Adrenal gland (tissue), 5 donors: ENCODE measurements around the gene DDTL.
"Not testable (repeated sequence)": the region's sequence is repeated elsewhere in the genome, so short reads cannot be mapped to it uniquely, and the experiment has no call there.

Experiments
- POLR2A ChIP-seq, 2 donors: fragments of 450-650 bp; IDR thresholded peaks; one replicate each; pipeline ENCODE4 v1.6.1; 2017; ENCODE audit warnings: antibody characterized with exemption in 2 of 2, mild to moderate bottlenecking in 2 of 2, moderate library complexity in 1 of 2
- TF ChIP-seq, protein P1 (sequence below), 6 experiments: fragments of 450-650 bp in 4 of 6; fragments of 200-600 bp in 2 of 6; sonication (generic) in 1 of 6; IDR thresholded peaks; 1 replicate in 5 of 6; 2 replicates in 1 of 6; pipeline versions ENCODE4 v1.5.1 to v1.8.0; 2016 to 2021; ENCODE audit warnings: antibody characterized with exemption in 6 of 6, mild to moderate bottlenecking in 2 of 6, moderate library complexity in 1 of 6
- donor health status: DM: no; HTN: no; CAD: no.

DNA sequence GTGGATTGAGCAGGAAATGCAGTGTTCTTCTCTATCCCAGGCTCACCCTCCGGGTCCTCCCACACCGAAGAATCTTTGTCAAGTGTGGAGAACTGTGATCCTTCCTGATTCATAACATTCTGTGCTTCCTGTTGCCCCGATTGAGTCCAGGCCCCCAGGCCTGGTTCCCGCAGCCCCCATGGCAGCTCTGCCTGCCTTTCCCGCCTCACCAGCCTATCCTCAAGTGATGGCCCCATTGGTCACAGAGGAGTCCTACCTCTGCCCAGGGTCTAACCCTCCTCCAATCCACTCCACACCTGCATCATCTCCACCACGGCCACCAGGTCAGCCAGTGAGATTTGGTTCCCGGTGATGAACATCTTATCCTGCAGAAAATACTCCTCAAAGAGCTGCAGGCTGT, 33.1 kb downstream of the DDTL start:
- TF ChIP-seq, protein P1, sequence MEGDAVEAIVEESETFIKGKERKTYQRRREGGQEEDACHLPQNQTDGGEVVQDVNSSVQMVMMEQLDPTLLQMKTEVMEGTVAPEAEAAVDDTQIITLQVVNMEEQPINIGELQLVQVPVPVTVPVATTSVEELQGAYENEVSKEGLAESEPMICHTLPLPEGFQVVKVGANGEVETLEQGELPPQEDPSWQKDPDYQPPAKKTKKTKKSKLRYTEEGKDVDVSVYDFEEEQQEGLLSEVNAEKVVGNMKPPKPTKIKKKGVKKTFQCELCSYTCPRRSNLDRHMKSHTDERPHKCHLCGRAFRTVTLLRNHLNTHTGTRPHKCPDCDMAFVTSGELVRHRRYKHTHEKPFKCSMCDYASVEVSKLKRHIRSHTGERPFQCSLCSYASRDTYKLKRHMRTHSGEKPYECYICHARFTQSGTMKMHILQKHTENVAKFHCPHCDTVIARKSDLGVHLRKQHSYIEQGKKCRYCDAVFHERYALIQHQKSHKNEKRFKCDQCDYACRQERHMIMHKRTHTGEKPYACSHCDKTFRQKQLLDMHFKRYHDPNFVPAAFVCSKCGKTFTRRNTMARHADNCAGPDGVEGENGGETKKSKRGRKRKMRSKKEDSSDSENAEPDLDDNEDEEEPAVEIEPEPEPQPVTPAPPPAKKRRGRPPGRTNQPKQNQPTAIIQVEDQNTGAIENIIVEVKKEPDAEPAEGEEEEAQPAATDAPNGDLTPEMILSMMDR (IDR thresholded peaks at IDR 0.05), result not testable (repeated sequence)
- not testable (repeated sequence) for TF ChIP-seq POLR2A (IDR thresholded peaks at IDR 0.05)
